Type B pancreatic cell (in vitro differentiated cells): ENCODE measurements around the gene MGMT. TPM values are rescaled to one million over a fixed set of nuclear protein-coding genes. Genes with fewer than 3 reads are reported as not detected.
A peak's percentile ranks its signal among the peaks of the same experiment; 100 is the strongest.

ENCODE experiments used
- DNase-seq: peaks from one replicate; pipeline ENCODE4 v3.0.0; 2021; ENCODE audit warnings: mixed read lengths; ENCODE audit not compliant: unreplicated experiment; ENCODE audit errors: extremely low spot score
- H3K27ac Mint-ChIP-seq: 2 replicates; pipeline ENCODE4 v1.8.0; 2021; ENCODE audit warnings: mild to moderate bottlenecking, mixed read lengths
- H3K27me3 Mint-ChIP-seq: 2 replicates; pipeline ENCODE4 v1.8.0; 2021; ENCODE audit warnings: mixed read lengths
- H3K36me3 Mint-ChIP-seq: 2 replicates; pipeline ENCODE4 v1.8.0; 2021; ENCODE audit warnings: mixed read lengths
- H3K4me1 Mint-ChIP-seq: one replicate; pipeline ENCODE4 v1.8.0; 2021; ENCODE audit warnings: mixed read lengths; ENCODE audit not compliant: unreplicated experiment
- H3K4me3 Mint-ChIP-seq: 2 replicates; pipeline ENCODE4 v1.8.0; 2021; ENCODE audit warnings: mild to moderate bottlenecking, mixed read lengths
- H3K9me3 Mint-ChIP-seq: 2 replicates; pipeline ENCODE4 v1.8.0; 2021; ENCODE audit warnings: mixed read lengths
- CTCF ChIP-seq: fragments of 200-600 bp; sonication (generic); conservative IDR thresholded peaks from 2 replicates; pipeline ENCODE4 v1.5.0; 2021; ENCODE audit warnings: antibody characterized with exemption, mild to moderate bottlenecking
- total RNA-seq: library from RNA; stranded (reverse); gene quantifications from 2 replicates; pipeline ENCODE4 v1.2.1, GENCODE V29; 2021; ENCODE audit warnings: low replicate concordance

The MGMT gene
- total RNA-seq, 1 donor from 2014 or later: 18.8 TPM

- no peak for TF ChIP-seq CTCF
- Mint-ChIP-seq H3K27me3 (peaks cover under 1% of the 10 kb centered on the region), H3K36me3 (peaks cover 12% of the 10 kb centered on the region), H3K4me3 (no peak overlapping the region), H3K9me3 (no peaks in the 10 kb centered on the region), H3K27ac (no peak overlapping the region), H3K4me1 (peaks cover 10% of the 10 kb centered on the region)
- no peak for DNase-seq
Measured at GRCh38 chr10:129709101-129709500, 242.1 kb downstream of the MGMT start.

- DNase-seq: peak; percentile 67
- Mint-ChIP-seq H3K36me3 (peaks cover 12% of the 10 kb centered on the region), H3K4me3 (no peak overlapping the region), H3K9me3 (no peaks in the 10 kb centered on the region), H3K27me3 (no peaks in the 10 kb centered on the region), H3K27ac (no peak overlapping the region), H3K4me1 (peaks cover 2% of the 10 kb centered on the region)
- no peak for TF ChIP-seq CTCF
Measured at GRCh38 chr10:129709627-129710509, 242.8 kb downstream of the MGMT start.

- no peak for TF ChIP-seq CTCF
- H3K9me3 Mint-ChIP-seq: no peaks in the 10 kb centered on the region
- no peaks in the 10 kb centered on the region for H3K4me1 Mint-ChIP-seq
- H3K4me3 Mint-ChIP-seq: no peak overlapping the region
- peaks cover 12% of the 10 kb centered on the region for H3K36me3 Mint-ChIP-seq
- no peak for DNase-seq
- no peaks in the 10 kb centered on the region for H3K27me3 Mint-ChIP-seq
- H3K27ac Mint-ChIP-seq: no peak overlapping the region
Measured at GRCh38 chr10:129710510-129710847, 243.4 kb downstream of the MGMT start.

- Mint-ChIP-seq H3K27me3 (no peaks in the 10 kb centered on the region), H3K36me3 (peaks cover 12% of the 10 kb centered on the region), H3K4me1 (no peaks in the 10 kb centered on the region), H3K9me3 (no peaks in the 10 kb centered on the region), H3K27ac (no peak overlapping the region), H3K4me3 (no peak overlapping the region)
- no peak for DNase-seq
- no peak for TF ChIP-seq CTCF
Measured at GRCh38 chr10:129711291-129711690, 244.2 kb downstream of the MGMT start.

- no peak for TF ChIP-seq CTCF
- Mint-ChIP-seq H3K4me3 (no peak overlapping the region), H3K4me1 (no peaks in the 10 kb centered on the region), H3K36me3 (peaks cover 12% of the 10 kb centered on the region), H3K27ac (no peak overlapping the region), H3K9me3 (no peaks in the 10 kb centered on the region), H3K27me3 (no peaks in the 10 kb centered on the region)
- DNase-seq: peak; percentile 60
Measured at GRCh38 chr10:129712000-129712399, 245.0 kb downstream of the MGMT start.
